ENCODE data around the gene ODF2.

DNA sequence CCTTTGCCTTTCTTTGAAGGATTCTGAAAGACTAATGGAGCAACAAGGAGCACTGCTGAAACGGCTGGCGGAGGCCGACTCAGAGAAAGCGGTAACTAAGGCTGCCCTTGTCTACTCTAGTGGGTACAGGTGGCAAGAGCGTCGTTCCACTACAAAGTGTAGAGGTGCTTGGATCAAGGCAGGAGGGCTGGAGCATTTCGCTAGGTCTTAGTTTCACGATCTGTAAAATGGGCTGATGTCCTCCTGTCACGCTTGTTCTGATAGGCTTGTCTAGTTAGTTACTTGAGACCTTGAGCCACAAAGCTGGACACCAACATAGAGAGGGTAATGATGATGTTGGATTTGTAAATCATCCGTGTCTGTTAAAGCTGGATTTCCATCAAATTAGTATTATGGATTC is 25.8 kb downstream of the ODF2 start:
- TF ChIP-seq EZH2 (IDR thresholded peaks at IDR 0.05) (no peak), POLR2AphosphoS5 (IDR thresholded peaks at IDR 0.05; ENCODE audit: borderline replicate concordance, low read depth, low read length) (no peak)
